GM18867 (cell line): ENCODE data around the gene EVC.

ENCODE experiments used
- ATAC-seq: cut with Tn5 transposase; IDR thresholded peaks from one replicate; pipeline ENCODE4 v1.9.1; 2021; ENCODE audit warnings: mild to moderate bottlenecking, moderate library complexity; ENCODE audit not compliant: unreplicated experiment

EVC gene

DNA sequence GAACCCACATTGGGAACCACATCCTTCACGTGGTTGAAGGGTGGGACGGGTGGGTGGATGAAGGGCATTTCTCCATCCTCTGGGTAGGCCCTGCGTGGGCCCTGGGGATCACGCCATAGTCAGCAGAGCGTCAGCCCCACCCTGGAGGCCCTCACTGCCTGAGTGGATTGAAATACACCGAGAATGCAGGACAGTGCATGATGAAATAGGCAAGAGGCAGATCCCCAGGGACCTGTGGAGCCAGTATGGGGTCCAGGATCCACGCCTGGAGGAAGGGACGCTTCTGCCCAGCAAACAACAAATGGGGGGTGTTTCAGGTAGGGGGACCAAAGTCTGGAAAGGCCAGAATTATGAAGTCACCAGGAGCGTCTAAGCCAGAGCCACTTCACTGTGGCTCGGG lies 19.4 kb downstream of the EVC start:
- ATAC-seq = no peak

DNA sequence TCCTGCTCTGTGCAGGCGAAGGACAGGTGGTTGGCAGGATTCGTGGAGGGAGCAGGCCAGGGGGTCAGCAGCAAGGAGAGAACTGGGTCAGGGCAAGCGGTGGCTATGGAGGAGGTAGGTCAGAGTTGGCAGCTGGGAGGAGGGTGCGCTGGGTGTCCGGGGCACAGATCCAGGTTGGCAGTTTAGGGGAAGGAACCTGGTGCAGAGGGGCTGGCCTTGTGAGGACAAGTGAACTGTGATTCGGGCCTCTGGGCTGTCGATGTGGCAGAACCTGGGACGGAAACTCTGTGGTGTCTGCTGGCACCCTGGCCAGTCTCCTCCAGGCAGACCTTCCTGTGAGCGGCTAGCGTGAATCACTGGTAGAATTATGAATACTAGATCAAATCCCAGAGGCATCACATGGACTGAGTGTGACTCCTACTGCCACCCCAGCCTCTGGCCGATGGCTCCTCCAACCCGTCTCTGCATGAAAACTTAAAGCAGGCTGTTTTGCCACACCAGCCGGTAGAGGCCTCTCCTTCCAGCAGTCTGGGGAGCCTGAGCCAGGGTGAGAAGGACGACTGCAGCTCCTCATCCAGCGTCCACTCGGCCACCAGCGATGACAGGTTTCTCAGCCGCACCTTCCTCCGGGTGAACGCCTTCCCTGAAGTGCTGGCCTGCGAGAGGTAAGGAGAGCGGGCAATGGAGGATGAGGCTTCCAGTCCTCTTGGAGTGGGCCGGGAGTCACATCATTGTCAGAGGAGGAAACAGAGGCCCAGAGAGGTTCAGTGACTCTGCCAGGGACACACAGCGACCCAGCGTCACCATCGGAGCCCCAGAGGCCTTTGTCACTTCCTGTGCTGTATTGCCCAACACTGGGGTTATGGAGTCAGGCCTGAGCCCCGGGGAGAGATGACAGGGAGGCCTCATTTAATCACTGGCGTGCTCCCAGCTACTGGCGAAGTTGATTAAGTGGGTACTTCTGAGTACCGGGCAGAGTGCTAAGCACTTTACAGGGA lies 20.3 kb downstream of the EVC start:
- no peak for ATAC-seq

DNA sequence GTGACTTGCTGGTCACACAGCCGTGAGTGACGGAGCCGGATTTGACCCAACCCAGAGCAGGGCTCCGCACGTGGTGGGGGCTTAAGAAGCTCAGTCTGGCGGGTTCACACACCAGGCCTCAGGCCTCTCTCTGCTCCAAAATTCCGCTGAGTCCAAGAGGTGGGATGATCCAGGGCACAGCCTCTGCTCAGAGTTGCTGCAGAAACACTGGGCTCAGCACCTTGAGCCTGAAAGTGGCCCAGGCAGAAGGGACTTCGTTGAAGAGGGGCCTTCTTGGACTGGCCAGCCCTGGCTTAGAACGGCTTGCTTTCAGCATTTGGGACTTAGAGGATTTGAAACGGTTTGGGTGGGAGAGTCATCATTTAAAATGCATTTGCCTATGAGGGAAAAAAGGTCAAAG lies 21.2 kb downstream of the EVC start:
- no peak for ATAC-seq

DNA sequence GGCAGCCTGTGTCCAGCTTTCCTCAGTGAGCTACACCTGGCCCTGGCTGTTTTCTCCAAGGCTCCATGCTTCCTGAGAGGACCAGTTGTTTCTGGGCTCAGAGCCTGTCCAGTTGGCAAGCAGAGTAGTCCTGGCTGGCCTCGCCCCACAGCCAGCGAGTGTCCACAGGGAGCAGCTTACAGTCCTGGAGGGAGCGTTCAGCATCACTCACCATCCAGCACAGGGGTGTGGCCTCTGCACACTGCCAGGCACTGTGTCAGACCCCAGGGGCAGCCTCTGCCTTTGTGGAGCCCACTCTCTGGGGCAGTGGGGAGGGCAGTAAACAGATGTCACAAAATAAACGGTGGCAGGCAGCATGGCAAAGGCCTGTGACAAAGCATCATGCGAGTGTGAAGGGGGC lies 23.9 kb downstream of the EVC start:
- no peak for ATAC-seq

DNA sequence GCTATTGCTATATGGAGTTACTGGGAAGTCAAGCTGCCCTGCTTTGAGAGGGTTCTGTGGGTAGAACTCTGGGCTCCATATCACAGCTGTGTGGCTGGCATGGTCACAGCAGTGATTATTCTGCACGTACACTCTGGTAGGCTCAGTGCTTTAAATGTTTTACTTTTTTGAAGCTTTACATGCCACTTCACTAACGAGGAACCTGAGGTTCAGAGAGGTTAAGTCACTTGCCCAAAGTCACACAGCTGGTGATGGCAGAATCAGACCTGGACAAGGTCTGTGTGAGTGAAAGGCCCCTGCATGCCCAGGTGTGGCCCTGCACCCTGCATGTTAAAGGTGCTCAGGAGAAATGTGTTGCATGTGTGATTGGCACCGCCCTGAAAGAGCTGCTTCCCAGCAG lies 24.5 kb downstream of the EVC start:
- no peak for ATAC-seq

DNA sequence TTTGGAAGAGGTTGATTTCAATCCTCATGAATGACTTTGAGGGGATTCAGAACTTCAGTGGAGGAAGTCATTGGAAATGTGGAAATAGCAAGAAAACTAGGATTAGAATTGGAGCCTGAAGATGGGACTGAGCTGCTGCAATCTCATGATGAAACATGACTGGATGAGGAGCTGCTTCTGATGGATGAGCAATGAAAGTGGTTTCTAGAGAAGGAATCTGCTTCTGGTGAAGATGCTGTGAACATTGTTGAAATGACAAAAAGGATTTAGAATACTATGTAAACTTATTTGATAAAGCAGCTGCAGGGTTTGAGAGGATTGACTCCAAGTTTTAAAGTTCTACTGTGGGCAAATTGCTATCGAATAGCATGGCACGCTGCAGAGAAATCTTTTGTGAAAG lies 27.1 kb downstream of the EVC start:
- no peak for ATAC-seq

DNA sequence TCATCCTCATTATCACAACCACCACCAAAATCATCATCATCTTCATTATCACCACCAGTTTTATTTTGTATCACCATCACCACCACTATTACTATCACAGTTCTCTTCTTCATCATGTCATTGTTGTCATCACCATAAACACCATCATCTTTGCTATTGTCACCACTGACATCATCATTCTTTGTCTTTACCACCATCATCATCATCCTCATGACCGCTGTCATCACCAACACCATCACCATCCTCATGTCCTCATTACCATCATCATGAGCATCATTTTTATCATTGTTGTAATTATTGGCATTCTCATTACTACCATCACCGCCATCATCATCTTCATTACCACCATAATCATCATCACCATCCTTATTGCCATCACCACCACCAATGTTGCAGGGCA lies 31.4 kb downstream of the EVC start:
- ATAC-seq = no peak

DNA sequence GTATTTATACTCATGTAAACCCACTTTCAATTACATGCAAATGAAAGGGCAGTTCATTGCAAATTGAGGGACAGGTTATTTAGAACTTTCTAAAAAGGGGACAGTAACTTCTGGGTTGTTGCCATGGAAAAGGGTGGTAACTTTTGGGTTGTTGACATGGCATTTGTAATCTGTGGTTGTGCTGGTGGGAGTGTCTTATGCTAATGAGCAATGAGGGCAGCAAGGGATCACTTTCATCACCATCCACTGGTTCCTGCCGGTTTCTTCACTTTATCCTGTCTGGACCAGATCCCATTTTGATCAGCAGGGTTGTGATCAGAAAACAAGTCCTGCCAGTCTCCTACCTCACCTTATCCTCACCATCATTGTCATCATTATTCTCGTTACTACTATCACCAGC lies 32.0 kb downstream of the EVC start:
- ATAC-seq = no peak

DNA sequence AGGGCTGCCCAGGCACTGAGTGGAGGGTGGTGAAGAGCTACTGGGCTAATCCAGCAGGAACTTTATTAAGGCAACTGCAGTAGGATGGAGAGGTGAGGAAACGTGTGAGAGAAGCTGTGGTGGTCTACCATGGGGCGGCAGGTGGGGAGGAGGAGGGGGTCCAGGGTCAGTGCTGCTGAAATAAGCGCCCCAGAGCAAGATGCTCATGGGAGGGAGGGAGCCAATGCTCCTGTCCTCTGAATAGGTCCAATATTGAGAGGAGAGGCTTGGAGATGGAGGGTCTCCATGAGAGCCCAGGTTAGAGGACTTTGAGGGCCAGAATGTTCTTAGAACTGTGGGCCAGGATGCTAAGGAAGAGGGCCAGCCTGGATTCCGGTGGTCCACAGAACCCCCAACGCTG lies 35.2 kb downstream of the EVC start:
- no peak for ATAC-seq

DNA sequence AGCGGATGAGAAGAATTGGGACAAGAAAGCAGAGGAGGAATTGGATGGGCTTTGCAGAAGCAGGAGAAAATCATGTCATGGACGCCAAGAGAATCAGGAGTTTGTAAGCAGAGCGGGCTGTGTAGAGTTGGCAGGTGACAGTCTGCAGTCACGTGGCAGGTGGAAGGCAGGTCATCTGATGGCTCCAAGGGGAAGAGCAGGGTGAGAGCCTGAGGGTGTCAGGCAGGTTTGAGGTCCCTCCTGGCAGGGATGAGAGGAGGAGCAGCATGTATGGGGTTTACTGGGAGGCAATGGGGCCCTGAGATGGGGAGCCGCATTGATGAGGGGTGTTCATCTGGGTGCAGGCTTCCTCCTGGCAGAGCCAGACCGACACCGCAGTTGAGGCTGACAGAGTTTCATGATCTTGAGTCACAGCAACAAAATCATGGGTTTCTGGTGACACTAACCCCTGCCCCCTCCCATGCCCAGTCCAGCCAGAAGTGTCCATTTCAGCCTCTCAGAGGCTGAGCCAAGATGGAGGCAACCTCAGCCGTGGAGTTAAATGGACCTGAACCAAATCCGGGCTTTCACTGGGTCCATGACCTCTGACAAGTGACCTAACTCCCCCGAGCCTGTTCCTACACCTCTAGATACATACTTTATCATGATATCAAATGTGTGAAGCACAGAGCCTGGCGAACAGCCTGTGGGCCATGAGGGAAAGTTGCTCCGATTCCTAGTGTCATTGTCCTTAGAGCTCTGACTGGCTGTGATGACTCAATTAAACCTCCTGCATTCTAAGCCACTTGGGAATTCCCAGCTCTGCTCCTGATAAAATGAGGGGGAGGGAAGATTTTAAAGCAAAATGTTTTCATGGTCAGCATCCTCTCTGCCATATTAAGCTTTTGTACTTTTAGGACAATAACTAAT lies 36.1 kb downstream of the EVC start:
- no peak for ATAC-seq

DNA sequence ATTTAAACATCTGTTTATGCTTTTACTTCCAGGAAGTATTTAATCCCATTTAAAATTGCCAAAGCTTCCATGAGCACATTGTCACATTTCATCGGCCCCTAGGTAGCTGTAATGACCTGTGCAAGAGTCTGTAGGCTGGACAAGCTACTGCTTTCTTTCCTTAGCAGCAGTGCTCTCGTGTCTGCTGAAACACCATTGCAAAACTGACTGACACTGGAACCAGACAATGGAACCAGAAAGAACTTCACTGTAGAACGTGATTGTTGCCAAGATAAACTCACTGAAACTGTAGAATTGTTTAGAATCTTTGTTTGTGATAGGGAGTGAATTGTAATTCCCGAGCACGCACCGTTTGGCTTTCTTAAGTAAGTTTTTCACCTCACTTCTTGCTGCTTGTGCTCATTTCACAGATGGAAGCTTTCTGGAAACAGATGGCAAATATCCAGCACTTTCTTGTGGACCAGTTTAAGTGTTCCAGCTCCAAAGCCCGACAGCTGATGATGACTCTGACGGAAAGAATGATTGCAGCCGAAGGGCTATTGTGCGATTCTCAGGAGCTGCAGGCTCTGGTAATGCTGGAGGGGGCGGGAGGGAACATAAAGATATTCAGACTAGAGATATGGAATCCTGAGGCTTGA lies 36.9 kb downstream of the EVC start:
- ATAC-seq = no peak

DNA sequence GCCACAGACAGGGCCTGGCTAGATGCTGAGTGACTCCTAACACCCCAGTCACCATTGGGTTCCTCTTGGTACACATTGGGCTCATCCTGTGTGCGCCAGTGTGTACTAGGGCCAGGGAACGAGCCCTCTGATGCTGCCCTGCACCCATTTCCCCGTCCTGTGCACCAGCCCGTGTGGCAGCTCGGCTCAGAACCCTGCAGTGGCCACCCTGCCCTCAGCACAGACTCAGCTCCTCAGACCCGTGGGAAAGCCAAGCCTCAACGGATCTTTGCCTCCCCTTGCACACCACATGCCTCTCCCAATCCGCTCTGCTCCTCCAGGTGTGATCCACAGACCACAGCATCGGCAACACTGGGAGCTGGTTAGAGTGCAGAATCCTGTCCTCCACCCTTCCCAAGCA lies 38.6 kb downstream of the EVC start:
- no peak for ATAC-seq

DNA sequence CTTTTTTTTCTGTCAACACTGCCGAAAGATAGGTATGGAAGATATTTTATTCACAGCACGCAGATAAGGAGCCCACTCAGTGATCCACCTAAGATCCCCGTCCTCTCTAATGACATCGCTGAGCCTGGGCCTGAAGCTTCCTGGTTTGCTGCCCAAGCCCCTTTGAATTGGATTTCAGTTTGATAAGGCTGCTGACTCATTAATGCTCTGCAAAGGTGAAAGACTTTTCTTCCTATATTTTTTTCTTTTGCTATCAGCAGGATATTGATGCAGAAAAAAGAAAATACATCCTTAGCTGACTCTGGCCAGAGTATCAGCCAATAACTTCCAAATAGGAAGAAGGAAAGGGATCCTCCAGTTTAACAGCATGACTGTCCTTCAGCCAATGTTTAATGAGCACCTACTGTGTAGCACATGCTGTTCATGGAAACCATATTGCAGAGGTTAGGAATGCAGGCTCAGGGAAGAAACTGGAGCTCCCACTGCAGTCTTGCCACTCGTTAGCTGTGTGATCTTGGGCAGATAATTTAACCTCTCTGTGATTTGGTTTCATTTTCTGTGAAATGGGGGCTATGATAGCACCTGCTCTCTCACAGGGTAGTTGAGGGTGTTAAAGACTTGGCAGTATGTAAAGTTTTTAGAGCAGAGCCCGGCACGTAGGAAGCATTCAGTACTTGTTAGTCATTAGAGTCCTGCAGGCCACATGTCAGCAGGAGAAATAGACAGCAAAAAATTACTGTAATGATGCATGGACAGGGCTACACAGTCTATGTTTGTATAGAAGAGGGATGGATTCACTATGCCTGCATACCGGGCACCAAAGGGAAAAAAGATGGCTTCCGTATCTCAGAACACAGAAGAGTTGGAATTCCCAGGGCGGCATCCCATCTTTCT lies 39.3 kb downstream of the EVC start:
- no peak for ATAC-seq

DNA sequence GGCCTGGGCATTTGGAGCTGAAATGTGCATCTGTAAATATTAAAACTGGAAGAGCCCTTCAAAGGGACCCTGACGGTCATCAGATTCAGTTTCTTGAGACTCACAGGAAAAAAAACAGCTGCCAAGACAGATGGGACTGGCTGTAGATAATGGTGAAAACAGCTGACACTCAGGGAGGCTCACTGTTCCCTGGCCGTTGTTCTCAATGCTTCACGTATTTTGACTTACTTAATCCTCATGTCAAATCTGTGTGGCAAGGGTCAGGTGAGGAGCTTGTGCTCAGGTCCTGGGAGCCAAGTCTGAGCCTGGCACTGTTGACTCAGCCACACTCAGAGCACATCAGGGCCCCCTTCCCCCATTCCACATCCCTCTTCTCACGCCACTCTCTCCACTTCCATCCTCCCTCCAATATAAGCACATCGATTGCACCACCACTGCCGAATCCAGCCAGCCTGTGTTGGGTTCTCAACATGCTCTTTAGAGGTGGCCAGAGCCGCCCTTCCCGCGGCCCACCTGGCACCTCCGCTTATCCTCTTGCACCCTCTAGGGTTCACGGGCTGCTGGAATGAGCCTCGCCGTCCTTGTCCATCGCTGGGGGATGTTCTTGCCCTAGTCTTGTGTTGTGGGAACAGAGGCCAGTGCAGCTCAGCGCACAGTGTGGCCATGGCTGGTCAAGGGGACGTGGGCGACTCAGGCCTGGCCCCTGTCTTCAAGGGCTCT lies 40.1 kb downstream of the EVC start:
- no peak for ATAC-seq

DNA sequence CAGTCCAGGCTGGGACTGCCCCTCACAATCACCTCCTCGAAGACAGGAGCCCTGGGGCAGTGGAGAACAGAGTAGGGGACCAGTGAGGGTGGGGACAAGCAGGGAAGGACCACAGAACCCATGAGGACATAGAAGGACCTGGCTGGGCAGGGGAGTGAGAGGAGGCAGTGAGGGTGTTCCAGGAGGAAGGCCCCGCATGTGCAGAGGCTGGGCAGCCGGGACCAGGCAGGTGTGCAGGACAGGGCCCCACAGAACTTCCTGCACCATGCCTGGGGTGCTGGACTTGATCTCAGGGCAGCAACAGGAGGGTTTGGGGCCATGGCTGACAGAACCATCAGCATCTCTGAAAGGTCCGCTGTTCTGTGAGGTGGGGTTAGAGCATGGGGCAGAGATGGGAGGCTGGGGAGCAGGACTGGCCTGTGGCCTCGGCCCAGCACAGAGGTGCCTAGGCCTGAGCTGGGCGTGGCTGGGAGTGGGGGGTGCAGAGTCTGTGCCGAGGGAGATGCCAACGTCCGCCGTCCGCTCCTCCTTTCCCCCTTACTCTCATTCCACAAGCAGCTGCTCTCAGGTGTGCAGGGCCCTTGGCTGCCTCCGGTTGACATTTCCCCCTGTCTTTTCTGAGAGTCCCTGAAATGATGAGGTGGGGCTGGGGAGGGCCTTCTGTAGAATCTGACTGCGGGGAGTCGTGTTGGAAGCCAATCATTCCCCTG lies 40.8 kb downstream of the EVC start:
- no peak for ATAC-seq

DNA sequence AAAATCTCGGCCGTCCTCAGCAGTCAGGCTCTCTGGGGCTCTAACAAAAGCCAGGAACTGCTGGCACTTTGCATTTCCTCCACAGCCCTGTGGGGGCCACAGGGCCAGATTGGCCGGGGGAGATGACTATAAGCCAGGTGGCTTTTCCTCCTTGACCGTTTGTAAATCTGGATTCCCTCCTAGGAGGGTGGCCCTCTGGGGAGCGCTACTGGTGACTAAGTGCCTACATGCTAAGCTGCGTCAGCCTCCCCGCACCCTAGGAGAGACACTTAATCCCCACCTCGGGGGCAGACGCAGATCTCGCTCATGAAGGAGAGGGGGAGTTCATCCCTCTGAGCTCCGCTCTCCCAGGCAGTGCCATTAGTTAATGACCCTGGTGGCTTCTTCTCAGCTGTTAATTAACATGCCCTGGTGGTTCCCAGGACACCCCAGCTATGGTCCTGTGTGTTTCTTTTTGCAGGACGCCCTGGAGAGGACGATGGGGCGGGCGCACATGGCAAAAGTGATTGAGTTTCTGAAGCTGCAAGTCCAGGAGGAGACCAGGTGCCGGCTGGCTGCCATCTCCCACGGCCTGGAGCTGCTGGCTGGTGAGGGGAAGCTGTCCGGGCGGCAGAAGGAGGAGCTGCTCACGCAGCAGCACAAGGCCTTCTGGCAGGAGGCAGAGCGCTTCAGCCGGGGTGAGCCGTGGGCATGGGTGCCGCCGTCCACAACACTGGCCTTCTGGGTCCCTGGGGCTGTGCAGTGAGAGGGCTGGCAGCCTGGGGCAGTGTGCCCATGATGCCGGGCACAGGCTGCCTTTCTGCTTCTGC lies 41.6 kb downstream of the EVC start:
- no peak for ATAC-seq

DNA sequence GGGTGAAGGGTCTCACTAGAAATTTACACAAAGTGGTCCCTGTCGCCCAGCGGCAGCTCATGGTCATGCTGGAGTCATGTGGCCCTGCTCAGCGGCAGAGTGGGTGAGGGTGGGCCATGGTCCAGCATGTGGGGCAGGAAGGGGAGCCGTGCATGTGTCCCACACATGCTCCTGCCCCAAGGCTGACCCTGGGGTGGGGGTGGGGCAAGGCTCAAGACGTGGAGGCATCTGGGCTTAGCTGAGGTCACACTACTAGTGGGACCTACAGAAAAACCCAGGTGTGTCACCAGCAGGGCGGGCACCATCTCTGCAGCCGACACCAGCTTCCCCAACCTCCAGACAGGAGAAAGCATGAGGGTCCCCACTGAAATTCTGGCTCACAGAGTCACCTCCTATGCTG lies 42.4 kb downstream of the EVC start:
- peak; percentile 14 for ATAC-seq
